Measurements from ENCODE around the gene DPH6. TPM values are rescaled to one million over a fixed set of nuclear protein-coding genes. Genes with fewer than 3 reads are reported as not detected.

The DPH6 gene
- total RNA-seq, 4 donors from 2014 or later, result 7.7 to 12.9 (median 8.5) TPM

- WGBS, result 72% methylated on average over 4 of the region's 4 CpGs
Measured at GRCh38 chr15:35490511-35490910, 55.5 kb downstream of the DPH6 start.

DNA sequence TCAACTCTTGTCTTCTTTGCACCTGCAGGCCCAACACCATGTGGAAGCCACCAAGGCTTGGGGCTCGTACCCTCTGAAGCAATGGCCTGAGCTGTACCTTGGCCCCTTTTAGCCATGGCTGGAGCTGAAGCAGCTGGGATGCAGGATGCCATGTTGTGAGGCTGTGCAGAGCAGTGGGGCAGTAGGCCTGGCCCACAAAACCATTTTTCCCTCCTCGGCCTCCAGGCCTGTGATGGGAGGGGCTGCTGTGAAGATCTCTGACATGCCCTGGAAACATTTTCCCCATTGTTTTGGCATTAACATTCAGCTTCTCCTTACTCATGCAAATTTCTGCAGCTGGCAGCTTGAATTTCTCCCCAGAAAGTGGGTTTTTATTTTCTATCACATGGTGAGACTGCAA, 58.5 kb downstream of the DPH6 start:
- WGBS, result 90% methylated on average over 2 of the region's 2 CpGs
- Histone ChIP-seq H3K27me3 (no peaks in the 10 kb centered on the region), H3K4me1 (peaks cover 0 to 6% (median under 1%) of the 10 kb centered on the region in 4 donors), H3K27ac (replicated peaks in 1 of 4) (no peak overlapping the region), H3K9me3 (peaks cover 0 to 7% (median 0%) of the 10 kb centered on the region in 4 donors), H3K36me3 (peaks cover 0 to 14% (median 4%) of the 10 kb centered on the region in 4 donors), H3K4me3 (no peak overlapping the region)
- no peak for DNase-seq (ENCODE audit: extremely low spot score)
- intact Hi-C loops (cut with DNase I), result no loop called here
- TF ChIP-seq CTCF (IDR thresholded peaks at IDR 0.05), result no peak
- TF ChIP-seq POLR2AphosphoS5 (IDR thresholded peaks at IDR 0.05), result no peak
- TF ChIP-seq POLR2A (IDR thresholded peaks at IDR 0.05; ENCODE audit: low read depth), result no peak
- no peak for TF ChIP-seq EP300 (IDR thresholded peaks at IDR 0.05)

More at GRCh38 chr15:35490511-35490910, 55.5 kb downstream of the DPH6 start:
- intact Hi-C loops (cut with DNase I), result no loop called here
- Histone ChIP-seq H3K9me3 (peaks cover 0 to 7% (median 0%) of the 10 kb centered on the region in 4 donors), H3K4me1 (peaks cover 0 to 6% (median 0%) of the 10 kb centered on the region in 4 donors), H3K4me3 (no peak overlapping the region), H3K36me3 (peaks cover 0 to 14% (median 4%) of the 10 kb centered on the region in 4 donors), H3K27ac (replicated peaks in 1 of 4) (no peak overlapping the region), H3K27me3 (no peaks in the 10 kb centered on the region)
- TF ChIP-seq EP300 (IDR thresholded peaks at IDR 0.05) (no peak), POLR2AphosphoS5 (IDR thresholded peaks at IDR 0.05) (no peak), CTCF (IDR thresholded peaks at IDR 0.05) (no peak), POLR2A (IDR thresholded peaks at IDR 0.05; ENCODE audit: low read depth) (no peak)
- DNase-seq (ENCODE audit: extremely low spot score), result no peak

GRCh38 chr15:35486296-35486695, 59.7 kb downstream of the DPH6 start:
- intact Hi-C loops (cut with DNase I), result no loop called here
- H3K4me3 ChIP-seq, result no peak overlapping the region

DNA sequence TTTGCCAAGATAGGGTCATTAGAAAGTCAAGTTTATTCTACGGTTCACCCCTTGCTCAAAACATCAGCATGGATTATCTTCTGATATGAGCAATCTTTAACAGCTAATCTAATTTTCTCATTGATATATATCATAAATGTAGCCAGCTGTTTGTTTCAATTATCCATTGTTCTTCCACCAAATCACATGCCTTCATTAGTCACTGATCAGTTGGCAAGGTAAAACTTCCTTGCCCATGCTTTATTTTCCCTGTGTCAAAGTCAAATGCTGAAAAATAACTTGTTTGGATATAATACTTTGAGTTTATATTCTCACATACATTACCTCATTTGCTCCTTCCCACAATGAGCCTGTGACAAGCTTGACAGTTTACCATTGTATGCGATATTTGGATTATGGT, 60.6 kb downstream of the DPH6 start:
- peaks cover 0 to 10% (median 4%) of the 10 kb centered on the region in 4 donors for H3K36me3 ChIP-seq
- H3K27me3 ChIP-seq, result no peaks in the 10 kb centered on the region
- no peak for TF ChIP-seq POLR2AphosphoS5 (IDR thresholded peaks at IDR 0.05)
- TF ChIP-seq CTCF (IDR thresholded peaks at IDR 0.05), result no peak
- TF ChIP-seq EP300 (IDR thresholded peaks at IDR 0.05), result no peak
- TF ChIP-seq POLR2A (IDR thresholded peaks at IDR 0.05; ENCODE audit: low read depth), result no peak
- no peak overlapping the region for H3K27ac ChIP-seq (replicated peaks in 1 of 4)
- H3K4me1 ChIP-seq, result peaks cover 0 to 8% (median 4%) of the 10 kb centered on the region in 4 donors
- intact Hi-C loops (cut with DNase I), result no loop called here
- 94% methylated on average over 2 of the region's 2 CpGs for WGBS
- no peak overlapping the region for H3K4me3 ChIP-seq
- peaks cover 0 to 7% (median 0%) of the 10 kb centered on the region in 4 donors for H3K9me3 ChIP-seq
- no peak for DNase-seq (ENCODE audit: extremely low spot score)

More at GRCh38 chr15:35486296-35486695, 59.7 kb downstream of the DPH6 start:
- WGBS, result 93% methylated on average over 1 of the region's 1 CpG
- Histone ChIP-seq H3K36me3 (peaks cover 0 to 14% (median 4%) of the 10 kb centered on the region in 4 donors), H3K9me3 (peaks cover 0 to 7% (median 0%) of the 10 kb centered on the region in 4 donors), H3K27ac (replicated peaks in 1 of 4) (no peak overlapping the region), H3K27me3 (no peaks in the 10 kb centered on the region), H3K4me1 (peaks cover 0 to 8% (median 4%) of the 10 kb centered on the region in 4 donors)
- no peak for TF ChIP-seq CTCF (IDR thresholded peaks at IDR 0.05)
- TF ChIP-seq EP300 (IDR thresholded peaks at IDR 0.05), result no peak
- TF ChIP-seq POLR2A (IDR thresholded peaks at IDR 0.05; ENCODE audit: low read depth), result no peak
- no peak for TF ChIP-seq POLR2AphosphoS5 (IDR thresholded peaks at IDR 0.05)
- DNase-seq (ENCODE audit: extremely low spot score), result no peak

Measured in esophagus muscularis mucosa (tissue), 4 donors.